ENCODE results near the gene OR5AC2.

The OR5AC2 gene, protein sequence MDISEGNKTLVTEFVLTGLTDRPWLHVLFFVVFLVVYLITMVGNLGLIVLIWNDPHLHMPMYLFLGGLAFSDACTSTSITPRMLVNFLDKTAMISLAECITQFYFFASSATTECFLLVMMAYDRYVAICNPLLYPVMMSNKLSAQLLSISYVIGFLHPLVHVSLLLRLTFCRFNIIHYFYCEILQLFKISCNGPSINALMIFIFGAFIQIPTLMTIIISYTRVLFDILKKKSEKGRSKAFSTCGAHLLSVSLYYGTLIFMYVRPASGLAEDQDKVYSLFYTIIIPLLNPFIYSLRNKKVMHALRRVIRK

GRCh38 chr3:98086873-98087272 lies at the start of gene OR5AC2:
TSS of gene OR5AC2 (plus strand) at chr3:98087173. CDS start at chr3:98087173, 0 bp downstream.
- DNase-seq = no peak

DNA sequence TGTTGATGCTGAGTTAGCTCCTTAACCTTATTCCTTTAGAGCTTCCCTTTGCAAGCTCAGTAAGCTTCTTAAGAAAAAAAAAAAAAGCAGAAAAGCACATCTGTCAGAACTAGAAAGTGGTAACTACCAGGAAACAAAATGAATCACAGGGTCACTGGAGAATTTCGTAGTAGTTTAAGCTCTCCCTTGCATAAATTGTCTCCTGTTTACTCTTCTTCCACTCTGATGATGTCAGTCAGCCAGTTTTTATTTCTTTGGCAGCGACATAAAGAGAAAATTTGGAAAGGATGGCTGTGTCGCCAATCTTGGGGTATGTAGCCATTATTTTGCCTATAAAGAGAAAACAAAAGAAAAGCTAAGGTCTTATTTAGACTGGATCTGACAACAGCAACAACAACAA lies 48.7 kb upstream of the OR5AC2 start:
- no peak for DNase-seq

- no peak for DNase-seq
These were observed 48.1 kb upstream of the OR5AC2 start for GRCh38 chr3:98038876-98039275.

- peak; percentile 79 for DNase-seq
These were observed 47.5 kb upstream of the OR5AC2 start for GRCh38 chr3:98039322-98040024.

GRCh38 chr3:98041350-98041749 lies 45.6 kb upstream of the OR5AC2 start:
- DNase-seq = no peak

- no peak for DNase-seq
These were observed 38.4 kb upstream of the OR5AC2 start for GRCh38 chr3:98048586-98048985.

- DNase-seq = no peak
These were observed 37.7 kb upstream of the OR5AC2 start for GRCh38 chr3:98049271-98049670.

DNA sequence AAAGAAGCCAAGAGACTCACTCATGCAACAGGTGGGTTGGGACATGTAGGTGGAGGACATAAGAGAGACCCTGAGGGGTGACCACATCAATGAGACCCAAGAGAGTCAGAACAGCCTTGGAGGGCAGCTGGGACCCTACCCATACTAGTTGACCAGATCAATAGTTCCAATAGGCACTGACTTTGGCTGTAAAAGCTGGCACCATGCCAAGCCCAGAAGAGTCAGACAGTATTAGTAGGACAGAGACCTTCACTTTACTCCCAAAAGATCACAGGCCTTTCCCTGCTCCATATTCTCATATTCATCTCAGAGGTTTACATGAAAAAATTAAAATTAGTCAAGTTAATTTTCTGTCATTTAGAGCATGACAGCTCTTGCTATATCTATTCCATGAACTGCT lies 30.9 kb upstream of the OR5AC2 start:
- DNase-seq = no peak

DNA sequence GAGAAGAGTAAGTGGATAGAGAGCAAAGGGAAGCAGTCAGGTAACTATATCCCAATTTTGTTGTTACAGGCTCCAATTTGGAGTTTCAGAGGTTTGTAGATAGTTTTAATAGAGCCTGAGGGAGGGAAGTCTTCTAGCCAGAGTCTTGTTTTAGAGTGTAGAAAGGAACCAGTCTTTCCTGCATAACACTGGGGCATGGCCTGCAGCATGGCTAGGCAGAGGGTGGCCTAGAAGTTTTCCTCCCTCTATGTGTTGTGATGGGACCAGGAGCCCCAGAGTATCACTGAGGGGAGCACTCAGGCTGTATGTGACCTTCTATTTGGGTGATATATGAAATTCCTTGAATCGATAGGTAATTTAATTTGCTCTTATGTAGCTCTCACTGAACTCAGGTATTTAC lies 29.3 kb upstream of the OR5AC2 start:
- DNase-seq = no peak

DNA sequence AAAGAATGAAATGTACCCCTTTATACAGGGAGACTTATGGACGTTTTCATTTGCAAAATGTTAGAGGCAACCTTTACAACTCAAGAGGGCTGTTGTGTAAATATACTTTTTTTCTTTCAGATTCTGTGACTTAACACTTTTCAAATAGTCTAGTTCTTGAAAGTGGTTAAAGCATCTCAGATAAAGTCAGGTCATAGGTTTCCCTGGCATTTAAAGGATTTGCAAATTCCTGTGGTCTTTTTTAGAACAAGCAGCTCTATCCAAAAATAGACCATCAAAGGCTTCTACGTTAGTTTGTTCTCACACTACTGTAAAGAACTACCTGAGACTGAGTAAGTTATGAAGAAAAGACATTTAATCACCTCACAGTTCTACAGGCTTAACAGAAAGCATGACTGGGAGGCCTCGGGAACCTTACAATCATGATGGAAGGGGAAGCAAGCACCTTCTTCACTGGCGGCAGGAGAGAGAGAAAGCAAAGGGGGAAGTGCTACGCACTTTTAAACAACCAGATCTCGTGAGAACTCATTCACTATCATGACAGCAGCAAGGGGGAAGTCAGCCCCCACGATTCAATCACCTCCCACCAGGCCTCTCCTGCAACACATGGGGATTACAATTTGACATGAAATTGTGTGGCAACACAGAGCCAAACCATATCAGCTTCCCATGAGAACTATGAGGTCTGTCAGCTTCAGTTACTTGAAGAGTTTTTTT lies 28.6 kb upstream of the OR5AC2 start:
- DNase-seq = no peak

DNA sequence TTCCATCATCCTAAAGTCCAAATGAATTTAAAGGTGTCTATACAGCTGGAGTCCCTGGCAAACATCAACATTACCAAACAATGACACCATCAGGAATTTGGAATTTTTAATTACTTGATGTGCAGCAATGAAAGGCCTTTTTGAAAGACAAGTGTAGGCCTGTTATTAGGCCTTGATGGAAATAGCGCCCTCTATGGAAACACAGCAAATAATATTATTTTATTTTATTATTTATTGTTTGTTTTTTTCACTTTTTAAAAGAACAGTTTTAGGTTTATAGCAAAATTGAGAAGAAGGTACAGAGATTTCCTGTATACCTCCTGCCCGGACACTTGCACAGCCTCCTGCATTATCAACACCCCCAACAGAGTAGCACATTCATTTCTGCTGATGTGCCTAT lies 18.1 kb upstream of the OR5AC2 start:
- DNase-seq = no peak

DNA sequence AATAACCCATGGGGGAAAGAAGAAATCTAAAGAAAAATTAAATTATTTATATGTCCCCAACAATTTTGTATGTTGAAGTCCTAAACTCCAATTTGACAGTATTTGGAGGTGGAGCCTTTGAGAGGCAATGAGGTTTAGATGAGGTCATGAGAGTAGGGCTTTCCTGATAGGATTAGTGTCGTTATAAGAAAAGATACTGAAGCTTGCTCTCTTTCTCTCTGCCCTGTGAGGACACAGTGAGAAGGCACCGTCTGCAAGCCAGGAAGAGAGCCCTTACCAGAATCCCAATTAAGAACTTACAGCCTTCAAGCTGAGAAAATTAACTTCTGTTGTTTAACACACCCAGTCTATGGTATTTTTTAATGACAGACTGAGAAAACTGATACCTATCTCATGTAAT lies 16.1 kb upstream of the OR5AC2 start:
- no peak for DNase-seq

- no peak for DNase-seq
These were observed 13.5 kb upstream of the OR5AC2 start for GRCh38 chr3:98073486-98073885.

- no peak for DNase-seq
These were observed 8.9 kb downstream of the OR5AC2 start for GRCh38 chr3:98095882-98096281.

DNA sequence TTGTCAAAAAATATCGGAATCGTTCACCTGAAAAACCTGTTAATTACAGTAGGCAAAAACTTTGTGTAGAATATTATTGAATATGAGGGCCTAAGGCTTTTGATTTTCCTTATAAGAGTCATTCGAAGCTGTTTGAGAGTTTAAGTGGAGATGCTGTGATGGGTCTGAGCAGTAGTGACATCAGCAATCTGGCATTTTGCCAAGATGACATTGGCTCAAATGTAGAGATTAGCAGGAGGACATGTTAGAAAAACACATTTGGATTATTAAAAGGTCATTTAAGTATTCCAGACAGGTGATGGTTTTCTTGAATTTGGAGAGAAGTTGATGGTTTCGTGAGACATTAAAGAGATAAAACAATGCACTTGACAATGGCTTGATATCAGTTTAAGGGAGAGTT lies 12.9 kb downstream of the OR5AC2 start:
- no peak for DNase-seq

DNA sequence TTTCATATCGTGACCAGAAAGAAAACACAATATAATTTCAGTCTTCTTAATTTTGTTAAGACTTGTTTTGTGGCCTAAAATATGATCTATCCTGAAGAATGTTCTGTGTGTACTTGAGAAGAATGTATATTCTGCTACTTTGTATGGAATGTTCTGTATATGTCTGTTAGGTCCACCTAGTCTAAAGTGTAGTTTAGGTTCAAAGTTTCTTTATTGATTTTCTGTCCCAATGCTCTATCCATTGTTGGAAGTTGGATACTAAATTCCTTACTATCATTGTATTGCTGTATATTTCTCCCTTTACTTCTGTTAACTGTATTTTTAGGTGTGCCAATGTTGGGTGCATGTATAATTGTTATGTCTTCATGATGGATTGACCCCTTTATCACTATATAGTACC lies 21.2 kb downstream of the OR5AC2 start:
- DNase-seq = no peak

GRCh38 chr3:98109807-98110549 lies 23.0 kb downstream of the OR5AC2 start:
- no peak for DNase-seq

- DNase-seq = no peak
These were observed 23.6 kb downstream of the OR5AC2 start for GRCh38 chr3:98110550-98110908.

DNA sequence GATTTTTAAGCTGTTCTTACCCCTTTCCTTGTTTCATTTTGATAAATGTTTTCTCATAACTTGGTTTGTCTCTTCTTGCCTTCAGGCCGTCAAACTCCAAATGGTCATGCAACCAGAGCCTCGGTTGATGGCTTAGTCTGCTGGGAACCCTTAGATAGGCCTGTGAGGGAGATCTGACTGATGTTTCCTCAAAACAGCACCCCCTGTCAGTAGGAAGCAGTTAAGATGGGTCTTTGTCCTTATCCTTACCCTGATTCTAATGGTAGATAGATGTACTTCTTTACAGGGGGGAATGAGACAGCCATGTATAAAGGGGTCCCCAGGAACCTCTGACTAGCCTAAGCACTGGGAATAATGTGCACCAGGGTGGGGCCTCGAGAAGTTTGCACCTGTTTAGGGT lies 27.3 kb downstream of the OR5AC2 start:
- DNase-seq = no peak

GRCh38 chr3:98115717-98116116 lies 28.7 kb downstream of the OR5AC2 start:
- no peak for DNase-seq

- DNase-seq = no peak
These were observed 43.4 kb downstream of the OR5AC2 start, which contains the start of gene OR5H1 for GRCh38 chr3:98130421-98130820. TSS of gene OR5H1 (plus strand) at chr3:98130721. CDS start at chr3:98132698, 1,977 bp downstream.

- no peak for DNase-seq
These were observed 49.7 kb downstream of the OR5AC2 start for GRCh38 chr3:98136631-98137030.

All from EL (cell line).